Measurements from ENCODE around the gene OMP.

Gene OMP

DNA sequence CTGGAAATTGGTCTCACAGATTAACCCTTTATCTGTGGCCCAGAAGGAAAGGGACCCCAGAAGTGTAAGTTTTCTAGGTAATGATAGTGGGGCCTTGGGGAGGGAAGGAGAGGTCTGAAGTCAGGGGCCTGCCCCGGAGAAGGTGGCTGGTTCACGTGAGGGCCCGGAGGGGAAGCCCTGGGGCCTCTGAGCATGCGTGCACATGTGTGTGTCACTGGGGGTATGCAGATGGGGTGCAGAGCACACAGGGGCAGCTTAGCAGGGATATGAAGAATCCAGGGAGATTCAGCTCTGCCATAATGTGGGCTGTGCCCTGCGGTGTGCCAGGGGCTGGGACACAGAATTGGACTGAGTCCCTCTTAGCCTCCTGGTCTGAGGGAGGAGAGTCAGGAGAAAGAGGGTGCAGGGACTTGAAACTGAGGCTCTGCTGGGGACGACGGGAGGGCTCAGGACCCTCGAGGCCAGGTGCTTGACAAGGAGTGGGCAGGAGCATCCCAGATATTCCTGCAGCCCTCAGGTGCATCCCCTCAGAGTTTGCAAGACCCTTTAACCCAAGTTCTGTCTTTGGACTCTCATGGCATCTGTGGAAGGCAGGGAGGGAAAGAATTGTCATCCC, 40.9 kb downstream of the OMP start:
- DNase-seq, result no peak

DNA sequence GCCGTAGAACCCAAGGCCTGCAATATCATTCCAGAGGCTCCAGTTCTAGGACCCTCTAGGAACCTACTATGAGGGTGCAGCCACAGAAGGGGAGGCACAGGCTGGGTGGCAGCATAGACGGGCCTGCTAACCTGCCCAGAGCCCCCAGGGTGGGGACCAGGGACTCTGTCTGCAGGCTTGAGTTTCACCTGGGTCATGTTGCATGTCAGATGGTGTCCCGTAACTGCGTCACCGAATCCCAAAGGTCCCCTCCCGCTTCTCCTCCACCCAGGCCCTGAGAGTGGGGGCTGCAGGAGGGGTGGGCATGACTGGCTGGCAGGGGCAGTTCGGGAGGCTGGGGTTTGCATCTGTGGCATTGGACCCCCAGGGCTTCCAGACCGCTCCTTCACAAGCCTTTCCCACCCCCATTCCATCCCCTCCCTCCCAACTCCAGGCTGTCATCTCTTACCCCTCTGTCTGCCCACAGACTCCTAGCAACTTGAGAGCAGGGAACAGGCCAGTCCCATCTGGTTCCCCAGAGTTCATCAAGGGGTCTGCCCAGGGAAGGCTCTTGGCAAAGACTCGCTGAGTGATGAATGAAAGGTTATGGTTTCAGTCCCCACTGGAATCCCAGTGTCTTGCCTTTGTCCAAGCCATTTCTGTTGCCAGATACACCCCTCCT, 41.7 kb downstream of the OMP start:
- DNase-seq, result no peak

DNA sequence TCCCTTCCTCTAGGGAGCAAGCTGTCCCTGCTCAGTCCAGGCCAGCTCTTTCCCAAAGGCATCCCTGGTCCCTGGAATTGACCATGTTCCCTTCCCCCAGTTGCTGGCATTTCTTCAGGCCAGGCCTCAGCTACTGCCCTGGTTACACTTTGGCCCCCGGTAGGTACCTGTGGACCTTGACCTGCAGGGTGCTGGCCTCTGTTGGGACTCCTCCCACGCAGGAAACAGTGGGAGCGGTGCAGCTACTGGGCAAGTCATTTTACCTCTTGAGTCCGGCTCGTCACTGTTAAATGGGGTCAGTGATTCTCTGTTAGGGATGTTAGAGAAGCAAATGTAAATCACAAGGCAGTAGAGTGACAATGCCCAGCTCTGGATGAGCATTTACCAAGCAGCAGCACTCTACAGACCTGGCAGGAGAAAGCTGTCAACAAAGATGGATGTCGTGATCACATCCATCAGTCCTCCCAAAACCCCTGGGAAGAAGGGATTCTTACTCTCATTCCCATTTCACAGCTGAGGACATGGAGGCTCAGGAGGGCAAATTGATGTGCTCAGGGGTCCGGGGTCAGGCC, 42.3 kb downstream of the OMP start:
- DNase-seq, result no peak

GRCh38 chr11:77146261-77147035, 43.8 kb downstream of the OMP start:
- no peak for DNase-seq

DNA sequence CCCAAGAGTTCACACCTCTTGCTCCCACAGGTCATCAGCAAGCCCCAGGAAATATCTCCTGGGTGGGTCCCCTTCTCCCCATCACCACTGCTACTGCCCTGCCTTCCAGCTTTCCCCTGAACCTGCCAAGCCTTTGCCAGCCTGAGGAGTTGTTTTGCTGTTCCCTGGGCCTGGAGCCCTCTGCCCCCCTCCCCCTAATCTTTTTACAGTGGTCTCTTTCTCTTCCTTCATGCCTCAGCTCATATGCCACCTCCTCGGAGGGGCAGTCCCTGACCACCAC, 44.3 kb downstream of the OMP start:
- no peak for DNase-seq

- DNase-seq, result no peak
Observed at GRCh38 chr11:77147668-77148321, 45.2 kb downstream of the OMP start.

DNA sequence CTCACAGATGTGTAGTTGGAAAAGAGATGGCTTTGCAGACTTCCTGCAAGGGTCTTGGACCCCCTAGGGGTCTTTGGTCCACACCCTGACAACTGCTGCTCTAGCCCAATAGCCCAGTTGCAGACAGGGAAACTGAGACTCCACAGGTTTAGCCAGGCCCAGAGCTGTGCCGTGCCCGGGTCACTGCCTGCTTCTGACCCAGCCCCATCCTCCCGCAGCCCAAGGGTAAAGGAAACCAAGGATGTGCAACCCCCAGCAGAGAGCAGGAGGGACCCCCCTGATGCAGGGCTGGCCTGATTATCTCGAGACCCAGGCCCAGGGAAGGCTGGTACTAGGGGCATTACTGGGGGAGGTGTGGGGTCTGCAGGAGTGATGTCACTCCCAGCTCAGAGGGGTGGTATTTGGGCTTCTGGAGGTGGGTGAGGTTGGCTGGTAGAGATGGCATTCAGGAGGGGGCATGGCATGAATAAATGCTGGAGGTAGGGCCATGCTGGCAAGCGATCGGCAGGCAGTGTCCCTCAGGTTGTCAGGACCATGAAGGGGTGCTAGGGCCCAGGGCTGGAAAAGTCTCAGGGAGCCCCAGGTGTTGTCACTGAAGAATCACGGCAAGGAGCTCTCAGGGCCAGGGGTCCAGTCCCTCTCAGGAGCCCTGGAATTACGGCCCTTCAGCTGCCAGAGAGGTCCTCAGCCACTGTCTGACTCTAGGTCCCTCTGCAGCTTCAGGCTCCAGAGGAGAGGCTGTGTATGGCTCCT, 46.5 kb downstream of the OMP start:
- DNase-seq, result no peak

DNA sequence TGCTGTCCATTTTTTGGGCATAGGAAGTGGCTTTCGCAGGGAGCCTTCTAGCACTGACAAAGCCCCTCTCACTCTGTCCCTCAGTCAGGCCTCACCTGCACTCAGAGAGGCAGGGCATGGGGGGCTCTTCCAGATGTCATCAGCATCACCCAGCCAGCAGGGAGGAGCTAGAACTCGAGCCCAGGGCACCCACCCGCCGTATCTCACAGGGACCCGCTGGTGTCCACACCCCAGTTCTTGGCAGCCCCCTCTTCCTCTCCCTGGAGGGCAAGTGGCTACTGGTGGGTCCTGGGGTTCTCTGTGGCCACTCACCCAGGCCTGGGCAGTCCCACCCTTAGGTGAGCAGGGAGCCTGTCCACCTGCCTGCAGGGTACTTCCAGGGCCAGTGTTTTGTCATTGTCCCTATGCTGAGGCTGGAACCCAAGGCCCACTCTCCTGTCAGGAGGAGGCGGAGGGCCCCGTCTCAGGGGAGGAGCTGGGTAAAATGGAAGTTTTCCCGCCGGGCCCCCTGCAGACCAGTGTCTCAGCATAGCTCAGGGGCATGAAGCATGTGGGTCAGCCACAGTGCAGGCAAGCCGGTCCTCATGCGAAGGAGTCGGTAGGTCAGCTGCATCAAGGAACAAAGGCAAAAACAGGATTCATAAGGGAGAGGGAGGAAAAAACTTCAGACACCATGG, 47.2 kb downstream of the OMP start:
- DNase-seq, result no peak

DNA sequence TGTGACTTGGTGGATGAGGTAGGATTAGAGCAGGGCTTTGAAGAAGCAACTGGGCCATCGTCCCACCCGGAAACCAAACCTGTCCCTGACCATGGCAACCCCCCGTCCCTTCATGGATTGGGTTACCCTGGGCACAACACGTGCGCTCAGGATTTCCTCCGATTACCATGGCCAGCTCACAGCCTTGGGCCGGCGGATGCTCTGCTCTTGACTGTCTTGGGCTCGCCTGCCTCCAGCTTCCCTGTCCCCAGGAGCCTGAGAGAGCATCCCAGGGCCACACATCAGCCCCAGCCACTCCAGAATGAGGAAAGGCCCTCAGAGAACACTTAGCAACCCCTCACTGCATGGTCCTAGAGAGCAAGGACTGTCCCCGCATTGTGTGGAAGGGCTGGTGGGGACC, 48.2 kb downstream of the OMP start:
- no peak for DNase-seq

DNA sequence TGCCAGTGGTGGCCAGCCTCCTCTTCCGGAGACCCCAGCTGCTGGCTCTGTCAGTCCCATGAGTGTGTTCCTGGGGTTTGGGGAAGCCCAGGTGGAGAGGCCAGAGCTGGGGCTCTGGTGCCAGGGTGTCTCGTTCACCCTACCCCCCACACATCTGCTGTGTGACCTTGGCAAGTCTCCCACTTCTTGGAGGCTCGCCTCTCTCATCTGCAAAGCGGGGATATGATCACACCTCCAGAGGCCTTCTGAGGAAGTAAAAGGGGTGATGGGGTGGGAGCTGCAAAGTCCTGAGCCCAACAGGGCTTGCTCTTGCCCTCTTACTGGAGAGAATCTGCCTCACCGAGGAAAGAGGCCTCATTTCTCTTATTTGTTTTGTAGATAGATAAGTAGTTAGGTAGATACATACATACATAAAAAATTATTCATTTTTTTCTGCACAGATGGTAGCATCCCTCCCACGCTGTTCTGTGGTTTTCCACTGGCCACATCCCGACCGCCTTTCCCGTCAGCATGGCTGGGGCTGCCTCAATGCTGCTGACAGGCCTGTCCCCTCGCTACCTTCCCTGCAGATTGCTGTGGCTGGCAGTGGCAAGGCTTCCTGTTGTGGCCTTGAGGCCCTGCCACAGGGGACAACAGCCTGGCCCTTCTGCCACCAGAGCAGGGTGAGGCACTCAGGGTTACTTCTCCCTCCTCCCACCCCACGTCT, 49.3 kb downstream of the OMP start:
- no peak for DNase-seq

DNA sequence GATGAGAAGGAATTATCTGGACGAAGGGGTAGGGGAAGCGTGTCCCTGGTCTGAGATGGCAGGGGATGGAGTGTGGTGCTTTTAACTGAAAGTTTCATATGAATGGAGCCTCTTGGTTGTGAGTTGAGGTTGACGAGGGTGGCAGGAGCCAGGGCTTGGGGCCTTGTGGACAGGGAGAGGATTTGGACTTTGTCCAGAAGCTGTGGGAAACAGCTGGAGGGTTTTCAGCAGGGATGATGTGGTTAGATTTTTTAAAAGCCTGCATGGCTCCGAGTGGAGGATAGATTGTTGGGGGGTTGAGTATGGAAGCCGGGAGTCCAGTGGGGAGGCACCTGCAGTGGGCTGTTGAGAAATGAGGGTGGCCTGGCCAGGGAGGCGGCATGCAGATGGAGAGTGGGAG, 50.2 kb downstream of the OMP start:
- DNase-seq, result no peak

Data from SHP77 (cell line).